AG09319 (cell line): ENCODE results near the gene ADGRG3.

Source experiments
- DNase-seq: peaks from one replicate; pipeline ENCODE4 v3.0.0-alpha.2; 2010; ENCODE audit warnings: low read depth; ENCODE audit errors: extremely low read depth
- TF ChIP-seq, protein P1 (sequence below): IDR thresholded peaks from 2 replicates; pipeline ENCODE4 v1.5.1; 2011; ENCODE audit warnings: low read depth, mild to moderate bottlenecking, inconsistent platforms, low read length, moderate library complexity

ADGRG3 gene

DNA sequence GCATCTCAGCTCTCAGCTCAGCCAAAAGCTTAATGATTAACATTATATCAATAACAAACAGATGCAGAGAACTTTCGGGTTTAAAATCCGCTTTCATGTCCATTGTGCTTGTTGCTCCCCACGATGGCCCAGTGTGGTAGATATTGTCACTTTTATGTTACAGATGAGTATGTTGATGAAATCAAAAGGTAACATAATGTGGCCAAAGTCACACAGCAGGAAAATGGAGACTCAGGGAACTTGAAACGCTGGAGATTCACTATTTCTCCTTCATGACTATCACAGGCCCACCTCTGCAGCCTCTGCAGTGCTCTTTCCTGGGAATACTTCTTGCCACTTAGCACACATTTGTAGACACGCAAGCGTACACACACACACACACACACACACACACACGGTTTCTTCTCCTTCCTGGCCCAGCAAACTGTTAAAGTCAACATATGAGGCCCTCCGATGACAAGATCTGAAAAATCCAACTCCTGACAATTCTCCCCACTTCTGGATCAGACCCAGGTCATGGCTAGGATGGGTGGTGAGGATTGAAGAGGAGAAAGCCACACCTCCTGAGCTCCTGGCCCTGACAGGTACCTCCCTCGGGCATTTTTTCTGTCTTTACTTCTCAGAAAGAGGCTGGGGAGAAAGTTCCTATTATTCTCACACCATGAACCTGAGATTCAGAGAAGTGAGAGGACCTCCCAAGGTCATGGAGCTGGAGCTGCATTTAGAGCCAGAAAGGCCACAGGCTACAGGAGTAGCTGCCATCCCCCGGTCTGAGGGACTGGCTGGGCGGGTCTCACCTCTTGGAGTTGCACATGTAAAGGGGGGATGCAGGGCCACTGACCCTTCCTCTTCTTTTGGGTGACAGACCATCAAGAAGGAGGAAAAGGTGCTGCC is 36.2 kb downstream of the ADGRG3 start:
- TF ChIP-seq, protein P1, sequence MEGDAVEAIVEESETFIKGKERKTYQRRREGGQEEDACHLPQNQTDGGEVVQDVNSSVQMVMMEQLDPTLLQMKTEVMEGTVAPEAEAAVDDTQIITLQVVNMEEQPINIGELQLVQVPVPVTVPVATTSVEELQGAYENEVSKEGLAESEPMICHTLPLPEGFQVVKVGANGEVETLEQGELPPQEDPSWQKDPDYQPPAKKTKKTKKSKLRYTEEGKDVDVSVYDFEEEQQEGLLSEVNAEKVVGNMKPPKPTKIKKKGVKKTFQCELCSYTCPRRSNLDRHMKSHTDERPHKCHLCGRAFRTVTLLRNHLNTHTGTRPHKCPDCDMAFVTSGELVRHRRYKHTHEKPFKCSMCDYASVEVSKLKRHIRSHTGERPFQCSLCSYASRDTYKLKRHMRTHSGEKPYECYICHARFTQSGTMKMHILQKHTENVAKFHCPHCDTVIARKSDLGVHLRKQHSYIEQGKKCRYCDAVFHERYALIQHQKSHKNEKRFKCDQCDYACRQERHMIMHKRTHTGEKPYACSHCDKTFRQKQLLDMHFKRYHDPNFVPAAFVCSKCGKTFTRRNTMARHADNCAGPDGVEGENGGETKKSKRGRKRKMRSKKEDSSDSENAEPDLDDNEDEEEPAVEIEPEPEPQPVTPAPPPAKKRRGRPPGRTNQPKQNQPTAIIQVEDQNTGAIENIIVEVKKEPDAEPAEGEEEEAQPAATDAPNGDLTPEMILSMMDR, result no peak
- no peak for DNase-seq

DNA sequence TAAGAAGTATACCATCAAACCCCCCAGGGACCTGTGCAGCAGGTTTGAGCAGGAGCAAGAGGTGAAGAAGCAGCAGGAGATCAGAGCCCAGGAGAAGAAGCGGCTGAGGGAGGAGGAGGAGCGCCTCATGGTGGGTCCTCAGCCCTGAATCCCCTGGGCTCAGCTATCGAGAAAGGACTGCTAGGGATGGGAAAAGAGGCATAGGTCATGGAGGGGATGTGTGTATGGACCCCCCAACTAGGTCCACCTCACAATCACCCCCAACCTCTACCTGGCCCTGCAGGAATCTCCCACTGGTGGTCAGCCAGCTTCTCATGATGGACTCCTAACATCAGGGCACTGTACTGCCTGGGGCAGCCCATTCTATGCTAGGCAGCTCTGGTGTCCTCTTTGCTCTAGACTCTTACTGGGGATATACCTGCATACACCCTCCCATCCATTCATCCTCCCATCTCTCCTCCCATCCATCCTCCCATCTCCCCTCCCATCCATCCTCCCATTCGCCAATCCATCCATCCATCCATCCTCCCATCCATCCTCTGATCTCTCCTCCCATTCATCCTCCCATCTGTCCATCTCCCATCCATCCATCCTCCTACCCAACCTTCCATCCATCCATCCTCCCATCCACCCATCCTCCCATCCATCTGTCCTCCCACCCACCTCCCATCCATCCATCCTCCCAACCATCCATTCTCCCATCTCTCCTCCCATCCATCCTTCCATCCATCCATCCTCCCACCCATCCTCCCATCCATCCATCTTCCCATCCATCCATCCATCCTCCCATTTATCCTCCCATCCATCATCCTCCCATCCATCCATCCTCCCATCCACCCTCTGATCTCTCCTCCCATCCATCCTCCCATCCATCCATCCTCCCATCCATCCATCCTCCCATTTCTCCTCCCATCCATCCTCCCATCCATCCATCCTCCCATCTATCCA is 37.1 kb downstream of the ADGRG3 start:
- TF ChIP-seq, protein P1, result no peak
- DNase-seq, result no peak

DNA sequence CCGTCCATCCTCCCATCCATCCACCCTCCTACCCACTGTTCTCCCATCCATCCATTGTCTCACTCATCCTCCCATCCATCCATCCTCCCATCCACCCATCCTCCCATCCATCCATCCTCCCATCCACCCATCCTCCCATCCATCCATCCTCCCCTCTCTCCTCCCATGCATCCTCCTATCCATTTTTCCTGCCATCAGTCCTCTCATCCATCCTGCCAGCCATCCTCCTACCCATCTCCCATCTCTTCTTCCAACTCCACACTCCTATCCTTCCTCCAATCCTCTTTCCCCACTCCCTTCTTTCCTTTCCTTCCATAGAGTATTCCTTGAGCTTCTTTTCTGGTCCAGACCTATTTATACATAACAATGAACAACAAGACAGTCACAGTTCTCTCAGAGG is 38.6 kb downstream of the ADGRG3 start:
- TF ChIP-seq, protein P1, result no peak
- DNase-seq, result no peak

DNA sequence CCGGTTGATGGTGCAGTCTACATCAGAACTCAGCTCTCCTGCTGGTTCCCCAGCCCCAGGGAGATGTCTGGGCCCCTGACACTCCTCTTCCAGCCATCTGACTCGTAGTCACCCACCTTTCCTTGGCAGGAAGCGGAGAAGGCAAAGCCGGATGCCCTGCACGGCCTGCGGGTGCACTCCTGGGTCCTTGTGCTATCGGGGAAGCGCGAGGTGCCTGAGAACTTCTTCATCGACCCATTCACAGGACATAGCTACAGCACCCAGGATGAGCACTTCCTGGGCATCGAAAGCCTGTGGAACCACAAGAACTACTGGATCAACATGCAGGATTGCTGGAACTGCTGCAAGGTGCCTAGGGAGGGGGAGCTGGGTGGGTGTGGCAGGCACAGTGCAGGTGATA is 39.2 kb downstream of the ADGRG3 start:
- TF ChIP-seq, protein P1, result no peak
- no peak for DNase-seq

DNA sequence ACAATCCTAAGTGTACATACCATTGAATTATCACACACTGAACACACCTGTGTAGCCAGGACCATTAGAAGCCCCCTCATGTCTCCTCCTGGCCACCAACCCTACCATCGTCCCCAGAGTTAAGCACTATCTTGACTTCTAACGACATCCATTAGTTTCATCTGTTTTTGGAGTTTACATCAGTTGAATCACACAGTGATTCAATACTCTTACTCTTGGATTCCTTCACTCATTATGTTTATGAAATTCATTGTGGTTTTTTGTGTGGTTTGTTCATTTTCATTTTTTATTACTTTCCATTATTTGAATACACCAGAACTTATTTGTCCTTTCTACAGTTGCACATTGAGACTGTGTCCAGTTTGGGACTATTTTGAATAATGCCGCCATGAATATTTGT is 40.1 kb downstream of the ADGRG3 start:
- DNase-seq, result no peak

DNA sequence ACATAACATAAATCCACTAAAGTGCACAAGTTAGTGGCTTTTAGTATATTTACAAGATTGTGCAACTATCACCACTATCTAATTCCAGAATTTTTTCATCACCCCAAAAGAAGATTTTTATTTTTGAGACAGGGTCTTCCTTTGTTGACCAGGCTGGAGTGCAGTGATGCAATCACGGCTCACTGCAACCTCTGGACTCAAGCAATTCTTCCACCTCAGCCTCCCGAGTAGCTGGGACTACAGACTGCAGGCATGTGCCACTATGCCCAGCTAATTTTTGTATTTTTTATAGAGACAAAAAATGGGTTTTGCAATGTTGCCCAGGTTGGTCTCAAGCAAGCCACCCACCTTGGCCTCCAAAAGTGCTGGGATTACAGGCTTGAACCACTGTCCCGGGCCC is 41.6 kb downstream of the ADGRG3 start:
- no peak for DNase-seq
- TF ChIP-seq, protein P1, result no peak

More for the DNA sequence above, 40.1 kb downstream of the ADGRG3 start:
- TF ChIP-seq, protein P1, result no peak
